IMR-90 (cell line): Measurements from ENCODE around the gene MAB21L2. TPM values are rescaled to one million over a fixed set of nuclear protein-coding genes. Genes with fewer than 3 reads are reported as not detected.

Source experiments
- ATAC-seq: fragments of 200-7000 bp; cut with Tn5 transposase; 2 replicates; pipeline ENCODE4 v1.9.1; 2020; ENCODE audit warnings: low read depth, mild to moderate bottlenecking, moderate library complexity
- BruUV-seq: library from RNA; stranded (reverse); fragments of 400-500 nt; replicated peaks from 2 replicates; lab custom pipeline; 2021; lab: Mats Ljungman, UMichigan
- CTCF ChIA-PET: fragments of 300-600 bp; formaldehyde crosslinking; extraction: SDS; loops from one replicate; lab custom pipeline; 2021; ENCODE audit warnings: antibody characterized with exemption; lab: Yijun Ruan, JAX
- POLR2A ChIA-PET: fragments of 300-600 bp; sonication (Branson Sonifier 250); formaldehyde crosslinking; loops from one replicate; lab custom pipeline; 2022; ENCODE audit warnings: antibody characterized with exemption; ENCODE audit not compliant: unreplicated experiment; lab: Charles Lee
- DNase-seq: peaks from one replicate; pipeline ENCODE4 v3.0.0; 2013
- H2AFZ ChIP-seq: replicated peaks from 2 replicates; pipeline ENCODE3; 2013; ENCODE audit warnings: low read length, mild to moderate bottlenecking; ENCODE audit not compliant: poor library complexity
- H2AK5ac ChIP-seq: 2 replicates; pipeline ENCODE4 v1.6.1; 2013; ENCODE audit warnings: low read depth, low read length, inconsistent platforms
- H2AK9ac ChIP-seq: replicated peaks from 2 replicates; pipeline ENCODE3; 2013; ENCODE audit warnings: mild to moderate bottlenecking, low read depth, low read length, moderate library complexity; ENCODE audit not compliant: poor library complexity
- H2BK120ac ChIP-seq: 2 replicates; pipeline ENCODE4 v1.6.1; 2013; ENCODE audit warnings: low read depth, low read length, inconsistent platforms
- H2BK15ac ChIP-seq: 3 replicates; pipeline ENCODE4 v1.6.1; 2013; ENCODE audit warnings: low read depth, low read length, inconsistent platforms
- H2BK20ac ChIP-seq: 2 replicates; pipeline ENCODE4 v1.6.1; 2013; ENCODE audit warnings: low read depth, mild to moderate bottlenecking, inconsistent platforms, low read length, moderate library complexity
- H2BK5ac ChIP-seq: 2 replicates; pipeline ENCODE4 v1.6.1; 2013; ENCODE audit warnings: mild to moderate bottlenecking, low read depth, low read length, inconsistent platforms; ENCODE audit not compliant: poor library complexity, severe bottlenecking
- H3K14ac ChIP-seq: replicated peaks from 2 replicates; pipeline ENCODE4 v1.6.1; 2013; ENCODE audit warnings: low read depth, low read length, inconsistent platforms
- H3K18ac ChIP-seq: 2 replicates; pipeline ENCODE4 v1.6.1; 2013; ENCODE audit warnings: low read depth, low read length, control low read depth
- H3K23ac ChIP-seq: 2 replicates; pipeline ENCODE4 v1.6.1; 2013; ENCODE audit warnings: low read depth, low read length, inconsistent platforms
- H3K27ac ChIP-seq: 2 replicates; pipeline ENCODE4 v1.5.1; 2013; ENCODE audit warnings: mild to moderate bottlenecking, control low read depth, low read length; ENCODE audit not compliant: insufficient read depth
- H3K27me3 ChIP-seq: 2 replicates; pipeline ENCODE4 v1.6.1; 2013; ENCODE audit warnings: low read length; ENCODE audit not compliant: control insufficient read depth, insufficient read depth
- H3K36me3 ChIP-seq: 2 replicates; pipeline ENCODE4 v1.6.1; 2013; ENCODE audit warnings: low read length, mixed read lengths; ENCODE audit not compliant: control insufficient read depth, insufficient read depth
- H3K4ac ChIP-seq: 2 replicates; pipeline ENCODE4 v1.6.1; 2013; ENCODE audit warnings: low read depth, low read length, inconsistent platforms
- H3K4me1 ChIP-seq: 2 replicates; pipeline ENCODE4 v1.6.1; 2013; ENCODE audit warnings: low read length, mixed read lengths; ENCODE audit not compliant: control insufficient read depth, insufficient read depth
- H3K4me2 ChIP-seq: 2 replicates; pipeline ENCODE4 v1.6.1; 2013; ENCODE audit warnings: low read depth, mild to moderate bottlenecking, control low read depth, low read length, moderate library complexity
- H3K4me3 ChIP-seq: 2 replicates; pipeline ENCODE4 v1.5.1; 2013; ENCODE audit warnings: low read depth, mild to moderate bottlenecking, control low read depth, low read length, moderate library complexity; ENCODE audit not compliant: insufficient read depth
- H3K56ac ChIP-seq: 2 replicates; pipeline ENCODE4 v1.6.1; 2013; ENCODE audit warnings: low read length, inconsistent platforms; ENCODE audit not compliant: insufficient read depth; ENCODE audit errors: extremely low read depth
- H3K79me1 ChIP-seq, 2 experiments: 2 replicates each; pipeline ENCODE4 v1.6.1; 2013; ENCODE audit warnings: low read length in 2 of 2, inconsistent platforms in 1 of 2, low read depth in 1 of 2
- H3K9ac ChIP-seq: 2 replicates; pipeline ENCODE4 v1.6.1; 2013; ENCODE audit warnings: low read depth, low read length, control low read depth
- H3K9me1 ChIP-seq: 2 replicates; pipeline ENCODE4 v1.6.1; 2013; ENCODE audit warnings: low read length, inconsistent platforms; ENCODE audit not compliant: insufficient read depth
- H3K9me3 ChIP-seq: 2 replicates; pipeline ENCODE4 v1.6.1; 2013; ENCODE audit warnings: low read length; ENCODE audit not compliant: control insufficient read depth, insufficient read depth
- H4K20me1 ChIP-seq: 2 replicates; pipeline ENCODE4 v1.6.1; 2013; ENCODE audit warnings: low read length, inconsistent platforms; ENCODE audit not compliant: insufficient read depth
- H4K5ac ChIP-seq: 2 replicates; pipeline ENCODE4 v1.6.1; 2013; ENCODE audit warnings: mild to moderate bottlenecking, low read depth, low read length, control low read depth
- H4K8ac ChIP-seq, 2 experiments: 2 replicates each; pipeline ENCODE4 v1.6.1; 2013; ENCODE audit warnings: low read depth in 2 of 2, low read length in 2 of 2, control low read depth in 1 of 2, inconsistent platforms in 1 of 2
- H4K91ac ChIP-seq: 2 replicates; pipeline ENCODE4 v1.6.1; 2013; ENCODE audit warnings: low read depth, low read length, inconsistent platforms; ENCODE audit not compliant: insufficient read depth
- MAFK ChIP-seq: IDR thresholded peaks from 2 replicates; pipeline ENCODE4 v1.6.1; 2012; ENCODE audit warnings: low read depth, low read length, improper control_type of control experiment
- SMC3 ChIP-seq: fragments of 150-350 bp; IDR thresholded peaks from 2 replicates; pipeline ENCODE4 v1.6.1; 2016; ENCODE audit warnings: low read depth, mild to moderate bottlenecking, antibody characterized with exemption, low read length, moderate library complexity
- WGBS, 2 experiments: methylation state at CpG; one replicate each; pipeline versions ENCODE4 v1.1.5 to v1.1.7; 2013; ENCODE audit warnings: missing lambda C conversion rate in 2 of 2; ENCODE audit not compliant: insufficient read length in 1 of 2; ENCODE audit errors: extremely low coverage in 2 of 2; 5-methylcytosine and 5-hydroxymethylcytosine counted together
- dilution Hi-C: fragments of 300-500 bp; cut with HindIII; formaldehyde crosslinking; loops from one replicate; pipeline ENCODE4 v1.14.3; 2018; ENCODE audit warnings: low sequenced_read_pairs; ENCODE audit not compliant: unreplicated experiment
- in situ Hi-C: fragments of 300-500 bp; cut with MboI; formaldehyde crosslinking; loops from 3 replicates; pipeline ENCODE4 v1.14.3; 2019; ENCODE audit warnings: low sequenced_read_pairs, inconsistent platforms, mixed read lengths
- intact Hi-C: fragments of 100-400 bp; cut with micrococcal nuclease; formaldehyde crosslinking; loops from 2 replicates; pipeline ENCODE4 v1.10.0; 2022
- polyA plus RNA-seq, 3 experiments: library from polyadenylated mRNA; depleted of rRNA; stranded (reverse); fragments of >200 nt; gene quantifications; 2 replicates each; pipeline ENCODE4 v1.2.3, GENCODE V29; 2012; ENCODE audit warnings: low replicate concordance in 1 of 3
- total RNA-seq: library from RNA; depleted of rRNA; stranded (reverse); fragments of >200 nt; gene quantifications from 2 replicates; pipeline ENCODE4 v1.2.3, GENCODE V29; 2012

MAB21L2 gene
- total and polyA plus RNA-seq, 2 of the 4 experiments (the other 2 are of a cell fraction): 7.6 to 12.0 TPM

DNA sequence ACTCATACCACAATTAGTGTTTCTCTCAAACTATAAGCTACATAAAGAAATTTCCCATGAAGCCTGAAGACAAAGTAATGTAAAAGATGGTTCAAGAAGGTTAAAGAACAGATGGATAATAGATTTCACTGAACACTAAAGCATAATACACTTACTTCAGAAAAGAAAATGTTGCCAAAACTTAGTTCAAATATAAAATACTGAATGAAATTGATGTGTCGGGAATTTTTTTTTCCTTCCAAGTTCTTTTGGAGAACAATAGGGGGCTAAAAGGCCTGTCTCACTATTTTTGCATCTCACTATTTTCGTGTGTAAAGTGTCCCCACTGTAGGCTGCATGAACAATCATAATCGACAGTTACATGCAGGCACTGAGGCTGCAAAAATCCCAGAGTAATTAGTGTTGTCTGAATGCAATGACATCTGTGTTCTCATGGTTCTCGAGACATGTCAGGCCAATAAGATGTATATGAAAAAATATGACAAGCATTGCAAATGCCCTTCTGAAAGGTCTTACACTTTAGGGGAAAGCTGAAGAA is 11.9 kb upstream of the MAB21L2 start:
- TF ChIP-seq MAFK (0 out of 2 replicates have a peak, but pooled peaks have one; percentile 45), SMC3 (no peak)
- Histone ChIP-seq H3K4ac (no peak overlapping the region), H2BK5ac (no peak overlapping the region), H3K4me3 (no peak overlapping the region), H2AK9ac (no peak overlapping the region), H3K4me2 (peak overlapping the region; percentile 46; the same call in 1 of the 2 replicates), H3K4me1 (no peaks in the 10 kb centered on the region; the same call in none of the 2 replicates), H4K20me1 (no peaks in the 10 kb centered on the region), H4K5ac (no peak overlapping the region), H2BK15ac (no peak overlapping the region), H3K9me3 (no peaks in the 10 kb centered on the region), H3K79me1 (peaks cover 0 to 7% of the 10 kb centered on the region in 2 experiments; a peak in 1 of 4 replicates), H3K56ac (no peak overlapping the region), H3K27me3 (no peaks in the 10 kb centered on the region), H3K14ac (no peak overlapping the region), H2AK5ac (no peak overlapping the region), H3K9me1 (no peaks in the 10 kb centered on the region), H2BK120ac (no peak overlapping the region), H3K27ac (no peak overlapping the region), H3K36me3 (no peaks in the 10 kb centered on the region), H4K91ac (no peak overlapping the region), H3K23ac (no peak overlapping the region), H2BK20ac (no peak overlapping the region), H2AFZ (no peak overlapping the region), H3K9ac (no peak overlapping the region), H3K18ac (no peak overlapping the region), H4K8ac (no peak overlapping the region)
- ChIA-PET CTCF (no interaction called here), POLR2A (no interaction called here)
- BruUV-seq: no TSS peak
- intact Hi-C loops (no loop called here), dilution Hi-C loops (no loop called here), in situ Hi-C loops (no loop called here)
- ATAC-seq (no peak), DNase-seq (no peak)
- no CpG with 5 or more reads among the region's 4 CpGs for WGBS, 2 experiments
